Kidney (tissue), 14 donors: ENCODE results near the gene PLCB1. TPM values are rescaled to one million over a fixed set of nuclear protein-coding genes. Genes with fewer than 3 reads are reported as not detected.

Experiments used
- DNase-seq, 5 donors: peaks; one replicate each; pipeline ENCODE4 v3.0.0-alpha.2; 2013 to 2020
- FAIRE-seq: peaks from 2 replicates; lab custom pipeline; 2012; peaks lifted over from hg19 to GRCh38; lab: Jason Lieb, UNC
- H3K27ac ChIP-seq, 2 donors: one replicate each; pipeline ENCODE4 v1.7.0; 2013; ENCODE audit warnings: low read depth in 2 of 2, low read length in 2 of 2, inconsistent platforms in 1 of 2
- H3K27me3 ChIP-seq: one replicate; pipeline ENCODE4 v1.7.1; 2013; ENCODE audit warnings: low read length, inconsistent platforms; ENCODE audit not compliant: control insufficient read depth, insufficient read depth
- H3K36me3 ChIP-seq, 3 donors: one replicate each; pipeline versions ENCODE4 v1.7.0 to v1.7.1; 2013; ENCODE audit warnings: low read length in 3 of 3, control low read depth in 1 of 3, inconsistent platforms in 1 of 3; ENCODE audit not compliant: insufficient read depth in 3 of 3, control insufficient read depth in 2 of 3
- H3K4me1 ChIP-seq, 3 donors: one replicate each; pipeline versions ENCODE4 v1.7.0 to v1.7.1; 2013; ENCODE audit warnings: low read length in 3 of 3, inconsistent platforms in 1 of 3, low read depth in 1 of 3; ENCODE audit not compliant: control insufficient read depth in 2 of 3, insufficient read depth in 2 of 3
- H3K4me3 ChIP-seq, 3 donors: one replicate each; pipeline versions ENCODE4 v1.7.0 to v1.8.1; 2013; ENCODE audit warnings: low read length in 3 of 3, control low read depth in 1 of 3, inconsistent platforms in 1 of 3
- H3K9ac ChIP-seq, 3 donors: one replicate each; pipeline versions ENCODE4 v1.7.0 to v1.7.1; 2013; ENCODE audit warnings: low read length in 3 of 3, control low read depth in 1 of 3, inconsistent platforms in 1 of 3
- H3K9me3 ChIP-seq, 3 donors: one replicate each; pipeline versions ENCODE4 v1.7.0 to v1.7.1; 2013; ENCODE audit warnings: low read length in 3 of 3, control low read depth in 1 of 3, inconsistent platforms in 1 of 3; ENCODE audit not compliant: control insufficient read depth in 2 of 3, insufficient read depth in 1 of 3
- CTCF ChIP-seq: IDR thresholded peaks from 3 replicates; pipeline ENCODE4 v1.5.1; 2012; ENCODE audit warnings: mild to moderate bottlenecking, moderate library complexity, borderline replicate concordance; ENCODE audit not compliant: insufficient read depth; ENCODE audit errors: extremely low read depth
- intact Hi-C: fragments of 100-400 bp; cut with DNase I; formaldehyde crosslinking; loops from one replicate; pipeline ENCODE4 v1.11.1; 2022
- polyA plus RNA-seq: library from polyadenylated mRNA; stranded (reverse); fragments of 350-450 nt; fragmentation: Illumina TruSeq; extraction: RNeasy Lipid Tissue Mini Kit (QIAGEN cat#74804); gene quantifications from one replicate; pipeline ENCODE4 v1.2.3, GENCODE V29; 2014; ENCODE audit warnings: low read depth, low replicate concordance; ENCODE audit not compliant: insufficient read depth
- total RNA-seq: library from RNA; stranded (reverse); fragmentation: NEBNext Ultra II Directional; extraction: Animal tissue kit (Norgen Biotek cat#: 25700); gene quantifications from one replicate; pipeline ENCODE4 v1.2.1, GENCODE V29; 2021
- donor health status: control.
- donor health status: control.
- donor health status: control.
- donor health status: control.
- donor health status: control.
- donor health status: DM: yes; HTN: yes; CAD: no.
- donor health status: Normal renal cell carcinoma (clear cell type).

Gene PLCB1
- total and polyA plus RNA-seq, 2 donors from 2014 or later: 9.4 to 107 TPM

- FAIRE-seq (peak; percentile 70), DNase-seq (peak in 2 of 5 donors; percentile 28 to 30)
- intact Hi-C loops: no loop called here
- Histone ChIP-seq H3K27me3 (no peaks in the 10 kb centered on the region), H3K9ac (no peak overlapping the region), H3K36me3 (no peaks in the 10 kb centered on the region), H3K4me1 (no peaks in the 10 kb centered on the region), H3K9me3 (no peaks in the 10 kb centered on the region), H3K27ac (no peak overlapping the region), H3K4me3 (no peak overlapping the region)
- no peak for TF ChIP-seq CTCF
These were observed 392.3 kb downstream of the PLCB1 start for GRCh38 chr20:8524101-8525016.

GRCh38 chr20:8525017-8525343 is 392.9 kb downstream of the PLCB1 start:
- no peaks in the 10 kb centered on the region for H3K36me3 ChIP-seq
- H3K4me1 ChIP-seq: no peaks in the 10 kb centered on the region
- H3K4me3 ChIP-seq: no peak overlapping the region
- FAIRE-seq (no peak), DNase-seq (no peak)
- no peaks in the 10 kb centered on the region for H3K9me3 ChIP-seq
- no peak for TF ChIP-seq CTCF
- no peak overlapping the region for H3K27ac ChIP-seq
- H3K9ac ChIP-seq: no peak overlapping the region
- no peaks in the 10 kb centered on the region for H3K27me3 ChIP-seq
- intact Hi-C loops: no loop called here

- Histone ChIP-seq H3K27me3 (no peaks in the 10 kb centered on the region), H3K9me3 (no peaks in the 10 kb centered on the region), H3K4me3 (no peak overlapping the region), H3K36me3 (no peaks in the 10 kb centered on the region), H3K4me1 (no peaks in the 10 kb centered on the region), H3K9ac (no peak overlapping the region), H3K27ac (no peak overlapping the region)
- TF ChIP-seq CTCF: no peak
- intact Hi-C loops: no loop called here
- no peak for FAIRE-seq
- DNase-seq: no peak
These were observed 394.5 kb downstream of the PLCB1 start for GRCh38 chr20:8526610-8527009.
